ENCODE measurements around the gene LAG3. TPM values are rescaled to one million over a fixed set of nuclear protein-coding genes. Genes with fewer than 3 reads are reported as not detected.
A peak's percentile ranks its signal among the peaks of the same experiment; 100 is the strongest.

Gene LAG3
- total RNA-seq, 1 donor from 2014 or later: 7.3 TPM

DNA sequence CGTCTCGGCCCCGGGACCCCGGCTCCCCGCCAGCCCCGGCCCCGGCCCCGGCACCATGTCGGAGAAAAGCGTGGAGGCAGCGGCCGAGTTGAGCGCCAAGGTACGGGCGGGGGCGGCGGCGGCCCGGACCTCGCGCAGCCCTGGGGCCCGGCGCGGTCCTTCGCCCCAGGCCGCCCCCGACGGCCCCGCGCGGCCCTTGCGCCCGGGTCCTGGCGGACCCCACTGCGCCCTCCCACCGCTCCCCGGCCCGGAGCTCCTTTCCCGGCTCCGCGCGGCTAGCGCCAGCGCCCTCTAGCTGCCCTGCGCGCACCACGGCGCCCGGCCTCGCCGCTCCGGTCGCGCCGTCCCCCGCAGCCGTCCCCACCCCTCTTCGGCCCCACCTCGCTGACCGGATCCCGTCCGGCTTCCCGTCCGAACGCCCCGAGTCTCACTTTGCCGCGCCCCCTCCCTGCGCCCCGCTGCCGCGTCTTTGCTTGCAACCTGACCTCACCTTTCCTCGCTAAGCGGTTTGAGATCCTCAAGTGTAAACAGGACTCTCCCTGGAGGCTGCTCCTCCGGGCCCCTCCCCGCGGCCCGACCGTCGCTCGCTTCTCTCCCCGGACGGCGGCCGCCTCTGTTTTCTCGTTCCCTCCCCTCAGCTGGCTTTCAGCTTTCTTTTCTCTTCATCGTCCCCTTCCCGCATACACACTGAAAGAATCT, 5.5 kb upstream of the LAG3 start:
- peaks cover 47% of the 10 kb centered on the region for H3K27me3 Mint-ChIP-seq (ENCODE audit: unreplicated experiment)
- H3K4me3 Mint-ChIP-seq (ENCODE audit: unreplicated experiment): peak overlapping the region; percentile 99
- H3K4me1 Mint-ChIP-seq (ENCODE audit: low read depth, unreplicated experiment): peaks cover 30% of the 10 kb centered on the region
- peaks cover 5% of the 10 kb centered on the region for H3K36me3 Mint-ChIP-seq (ENCODE audit: unreplicated experiment)
- H3K27ac Mint-ChIP-seq (ENCODE audit: unreplicated experiment): peak overlapping the region; percentile 99
- TF ChIP-seq, protein P1, sequence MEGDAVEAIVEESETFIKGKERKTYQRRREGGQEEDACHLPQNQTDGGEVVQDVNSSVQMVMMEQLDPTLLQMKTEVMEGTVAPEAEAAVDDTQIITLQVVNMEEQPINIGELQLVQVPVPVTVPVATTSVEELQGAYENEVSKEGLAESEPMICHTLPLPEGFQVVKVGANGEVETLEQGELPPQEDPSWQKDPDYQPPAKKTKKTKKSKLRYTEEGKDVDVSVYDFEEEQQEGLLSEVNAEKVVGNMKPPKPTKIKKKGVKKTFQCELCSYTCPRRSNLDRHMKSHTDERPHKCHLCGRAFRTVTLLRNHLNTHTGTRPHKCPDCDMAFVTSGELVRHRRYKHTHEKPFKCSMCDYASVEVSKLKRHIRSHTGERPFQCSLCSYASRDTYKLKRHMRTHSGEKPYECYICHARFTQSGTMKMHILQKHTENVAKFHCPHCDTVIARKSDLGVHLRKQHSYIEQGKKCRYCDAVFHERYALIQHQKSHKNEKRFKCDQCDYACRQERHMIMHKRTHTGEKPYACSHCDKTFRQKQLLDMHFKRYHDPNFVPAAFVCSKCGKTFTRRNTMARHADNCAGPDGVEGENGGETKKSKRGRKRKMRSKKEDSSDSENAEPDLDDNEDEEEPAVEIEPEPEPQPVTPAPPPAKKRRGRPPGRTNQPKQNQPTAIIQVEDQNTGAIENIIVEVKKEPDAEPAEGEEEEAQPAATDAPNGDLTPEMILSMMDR (IDR thresholded peaks at IDR 0.05; ENCODE audit: partially characterized antibody, unreplicated experiment): peak; percentile 33
- H3K9me3 Mint-ChIP-seq (ENCODE audit: unreplicated experiment): peaks cover 48% of the 10 kb centered on the region
- peak; percentile 80 for DNase-seq

DNA sequence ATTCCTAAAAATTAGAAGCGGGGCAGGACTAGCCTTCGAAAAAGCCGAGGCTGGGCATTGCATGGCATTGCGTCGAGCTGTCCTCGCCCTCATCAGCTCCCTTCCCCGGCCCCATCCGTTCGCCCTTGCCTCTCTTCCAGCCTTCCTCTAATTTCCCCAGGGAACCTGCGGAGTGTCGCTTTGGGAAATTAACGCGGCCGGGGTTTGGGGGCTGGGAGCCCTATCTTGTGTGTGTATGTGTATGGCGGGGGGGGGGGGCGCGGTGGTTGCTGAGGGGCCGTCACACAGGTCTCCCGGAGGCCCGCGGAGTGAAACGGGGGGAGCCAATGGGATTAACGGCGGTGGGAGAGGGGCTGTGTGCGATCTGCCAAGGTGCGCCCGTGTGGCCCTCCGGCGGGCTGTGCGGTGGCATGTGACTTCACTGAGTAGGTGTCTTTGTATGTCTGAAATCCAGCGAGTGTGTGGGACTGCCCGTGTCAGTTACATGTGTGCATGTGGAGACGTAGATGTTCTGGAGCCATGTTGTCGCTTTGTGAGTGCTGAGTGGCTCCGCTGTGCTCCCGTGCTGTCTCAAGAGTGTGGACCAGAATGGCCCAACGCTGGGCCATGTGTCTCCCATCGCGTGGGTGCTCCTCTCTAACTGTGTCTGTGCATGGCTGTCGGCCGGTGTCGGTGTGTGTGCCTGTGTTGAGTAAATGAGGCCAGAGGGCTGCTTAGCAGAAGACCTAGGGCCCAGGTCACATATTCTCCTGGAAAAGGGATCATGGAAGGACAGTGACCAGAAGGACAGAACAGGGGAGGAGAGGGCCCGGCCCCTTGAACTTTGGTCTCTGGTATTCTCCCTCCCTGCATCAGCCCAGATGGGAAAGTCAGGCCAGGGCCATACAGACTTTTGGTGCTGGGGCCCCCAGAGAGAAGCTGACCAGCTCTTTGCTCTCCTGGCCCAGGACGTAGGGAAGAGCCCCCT, 4.7 kb upstream of the LAG3 start:
- TF ChIP-seq, protein P1 (IDR thresholded peaks at IDR 0.05; ENCODE audit: partially characterized antibody, unreplicated experiment): no peak
- peaks cover 6% of the 10 kb centered on the region for H3K36me3 Mint-ChIP-seq (ENCODE audit: unreplicated experiment)
- peak overlapping the region; percentile 99 for H3K4me3 Mint-ChIP-seq (ENCODE audit: unreplicated experiment)
- peak overlapping the region; percentile 99 for H3K27ac Mint-ChIP-seq (ENCODE audit: unreplicated experiment)
- H3K27me3 Mint-ChIP-seq (ENCODE audit: unreplicated experiment): peaks cover 47% of the 10 kb centered on the region
- H3K9me3 Mint-ChIP-seq (ENCODE audit: unreplicated experiment): peaks cover 45% of the 10 kb centered on the region
- peak; percentile 42 for DNase-seq
- peaks cover 28% of the 10 kb centered on the region for H3K4me1 Mint-ChIP-seq (ENCODE audit: low read depth, unreplicated experiment)

DNA sequence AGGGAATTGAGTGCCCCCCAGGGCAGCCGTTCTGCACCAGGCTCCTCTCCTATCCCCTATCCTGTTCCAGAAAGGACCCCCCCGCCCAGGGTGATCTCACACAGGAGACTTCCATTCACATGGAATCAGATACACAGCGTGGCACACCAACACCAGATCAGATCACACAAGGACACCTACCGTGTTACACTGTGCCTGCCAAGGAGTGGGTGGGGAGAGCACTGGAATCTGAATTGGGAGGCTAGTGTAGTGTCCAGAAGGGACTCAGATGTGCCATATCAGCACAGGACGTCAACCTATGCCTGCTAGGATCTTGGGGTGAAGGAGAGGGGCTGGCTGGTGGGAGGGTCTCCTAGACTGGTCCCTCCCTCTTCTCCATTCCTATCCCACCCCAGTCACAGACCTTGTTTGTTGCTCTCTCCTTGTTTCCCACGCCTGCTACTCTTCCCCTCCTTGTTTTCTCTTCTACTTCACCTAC, 3.8 kb upstream of the LAG3 start:
- peaks cover 49% of the 10 kb centered on the region for H3K27me3 Mint-ChIP-seq (ENCODE audit: unreplicated experiment)
- H3K4me1 Mint-ChIP-seq (ENCODE audit: low read depth, unreplicated experiment): peaks cover 26% of the 10 kb centered on the region
- DNase-seq: peak; percentile 33
- TF ChIP-seq, protein P1 (IDR thresholded peaks at IDR 0.05; ENCODE audit: partially characterized antibody, unreplicated experiment): no peak
- H3K27ac Mint-ChIP-seq (ENCODE audit: unreplicated experiment): peak overlapping the region; percentile 99
- peaks cover 6% of the 10 kb centered on the region for H3K36me3 Mint-ChIP-seq (ENCODE audit: unreplicated experiment)
- peak overlapping the region; percentile 99 for H3K4me3 Mint-ChIP-seq (ENCODE audit: unreplicated experiment)
- peaks cover 45% of the 10 kb centered on the region for H3K9me3 Mint-ChIP-seq (ENCODE audit: unreplicated experiment)

DNA sequence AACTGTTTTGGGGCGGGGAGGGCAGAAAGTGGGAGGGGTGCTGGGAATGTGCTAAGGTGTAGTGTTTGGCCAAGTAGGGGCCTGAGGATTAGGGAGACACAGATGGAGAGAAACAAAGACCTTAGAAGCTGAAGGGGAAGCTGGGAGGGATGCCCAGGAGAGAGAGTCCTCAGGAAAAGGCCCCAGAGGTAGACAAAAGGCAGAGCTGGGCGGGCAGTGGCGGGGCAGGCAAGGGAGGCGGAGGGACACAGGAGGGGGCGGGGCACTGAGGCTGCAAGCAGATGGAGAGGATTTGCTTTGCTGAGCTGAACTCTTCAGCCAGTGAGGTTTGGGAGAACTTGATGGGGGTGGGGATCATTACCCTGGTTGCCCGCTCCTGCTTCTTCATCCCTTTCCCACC, 3.3 kb upstream of the LAG3 start:
- Mint-ChIP-seq H3K27me3 (ENCODE audit: unreplicated experiment) (peaks cover 48% of the 10 kb centered on the region), H3K9me3 (ENCODE audit: unreplicated experiment) (peaks cover 45% of the 10 kb centered on the region), H3K4me1 (ENCODE audit: low read depth, unreplicated experiment) (peaks cover 22% of the 10 kb centered on the region), H3K4me3 (ENCODE audit: unreplicated experiment) (peak overlapping the region; percentile 99), H3K36me3 (ENCODE audit: unreplicated experiment) (peaks cover 6% of the 10 kb centered on the region), H3K27ac (ENCODE audit: unreplicated experiment) (peak overlapping the region; percentile 99)
- TF ChIP-seq, protein P1 (IDR thresholded peaks at IDR 0.05; ENCODE audit: partially characterized antibody, unreplicated experiment): no peak
- peak; percentile 90 for DNase-seq

Data from glutamatergic neuron (in vitro differentiated cells).